HG03432 (cell line): ENCODE data around the gene TOB1.
"Not testable (repeated sequence)": the region's sequence is repeated elsewhere in the genome, so short reads cannot be mapped to it uniquely, and the experiment has no call there.

ENCODE experiments used
- ATAC-seq: cut with Tn5 transposase; IDR thresholded peaks from one replicate; pipeline ENCODE4 v1.9.1; 2021; ENCODE audit warnings: mild to moderate bottlenecking, moderate library complexity; ENCODE audit not compliant: unreplicated experiment

TOB1 gene

GRCh38 chr17:50871898-50872297 is 5.7 kb upstream of the TOB1 start:
- ATAC-seq, result no peak

DNA sequence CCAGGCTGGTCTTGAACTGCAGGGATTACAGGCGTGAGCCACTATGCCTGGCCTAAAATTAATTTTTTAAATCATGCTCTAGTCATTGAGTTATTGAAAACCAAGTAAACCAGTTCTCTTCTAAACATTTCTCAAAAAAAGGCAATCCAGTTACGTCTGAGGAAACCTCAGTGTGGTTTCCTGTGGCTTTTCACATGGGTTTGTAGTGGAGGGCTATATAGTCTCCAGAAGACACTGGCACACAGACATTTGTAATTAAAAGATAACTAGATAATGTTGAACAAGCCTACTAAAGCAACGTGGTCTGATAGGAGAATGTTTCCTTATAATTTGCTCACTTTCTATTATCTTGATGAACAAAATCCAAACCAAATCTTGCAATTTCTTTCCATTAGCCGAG is 5.2 kb upstream of the TOB1 start:
- ATAC-seq, result no peak

DNA sequence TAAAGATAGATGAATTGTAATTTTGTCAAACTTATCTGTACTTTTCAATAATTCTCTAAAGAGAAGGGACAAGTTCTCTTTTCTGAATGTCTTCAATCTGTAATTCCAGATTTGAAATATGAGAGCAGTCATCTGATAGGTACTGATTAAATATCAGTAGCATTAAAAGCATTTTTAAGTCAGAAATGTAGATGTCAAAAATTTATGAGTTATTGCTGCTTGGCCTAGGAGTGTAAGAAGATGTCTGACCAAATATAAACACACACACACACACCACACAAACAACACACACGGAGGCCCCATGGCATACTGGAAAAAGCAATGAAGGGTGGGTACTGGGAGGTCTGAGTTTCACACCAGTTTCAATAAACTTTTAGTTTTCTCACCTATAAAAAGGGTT is 2.4 kb upstream of the TOB1 start:
- no peak for ATAC-seq

- ATAC-seq, result no peak
Measured at GRCh38 chr17:50868140-50868438, 1.9 kb upstream of the TOB1 start.

- peak; percentile 44 for ATAC-seq
Measured at GRCh38 chr17:50867363-50868139, 1.4 kb upstream of the TOB1 start.

DNA sequence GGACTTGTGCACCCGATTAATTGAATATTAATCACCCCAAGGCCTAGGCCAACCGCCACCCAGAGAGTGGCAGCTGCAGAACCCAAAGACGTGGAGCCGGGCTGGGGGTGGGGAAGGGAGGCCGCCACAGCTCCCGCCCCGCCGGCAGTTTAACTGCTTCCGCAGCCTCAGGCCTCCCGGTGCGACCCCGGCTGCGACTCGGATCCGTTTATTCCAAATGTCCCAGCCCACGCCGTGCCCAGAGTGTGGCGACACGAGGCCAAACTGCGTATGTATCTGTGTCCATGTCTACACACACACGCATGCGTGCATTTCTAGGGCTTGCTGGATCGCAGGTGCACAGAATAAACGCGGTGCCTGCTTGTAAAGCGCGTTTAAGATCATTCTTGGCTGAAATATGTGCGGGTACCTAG is 802 bp upstream of the TOB1 start:
- ATAC-seq, result peak; percentile 15

DNA sequence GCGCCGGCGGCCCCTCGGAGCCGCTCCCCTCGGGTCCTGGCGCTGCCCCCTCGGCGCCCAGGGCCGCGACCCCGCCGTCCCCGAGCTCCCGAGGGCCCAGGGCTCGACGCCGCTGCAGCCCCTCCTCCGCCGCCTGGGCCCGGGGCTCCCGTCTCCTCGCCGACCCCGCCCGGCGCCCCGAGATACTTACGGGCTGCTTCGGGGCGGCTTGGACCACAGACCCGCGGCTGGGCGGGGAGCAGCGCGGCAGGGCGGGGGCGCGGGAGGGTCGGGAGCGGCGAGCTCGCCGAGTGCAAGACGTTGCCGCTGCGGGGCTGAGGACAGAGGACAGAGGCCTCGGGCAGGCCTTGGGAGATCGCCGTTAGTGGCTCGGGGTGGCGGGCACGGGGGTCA is 290 bp downstream of the TOB1 start:
- peak; percentile 11 for ATAC-seq

DNA sequence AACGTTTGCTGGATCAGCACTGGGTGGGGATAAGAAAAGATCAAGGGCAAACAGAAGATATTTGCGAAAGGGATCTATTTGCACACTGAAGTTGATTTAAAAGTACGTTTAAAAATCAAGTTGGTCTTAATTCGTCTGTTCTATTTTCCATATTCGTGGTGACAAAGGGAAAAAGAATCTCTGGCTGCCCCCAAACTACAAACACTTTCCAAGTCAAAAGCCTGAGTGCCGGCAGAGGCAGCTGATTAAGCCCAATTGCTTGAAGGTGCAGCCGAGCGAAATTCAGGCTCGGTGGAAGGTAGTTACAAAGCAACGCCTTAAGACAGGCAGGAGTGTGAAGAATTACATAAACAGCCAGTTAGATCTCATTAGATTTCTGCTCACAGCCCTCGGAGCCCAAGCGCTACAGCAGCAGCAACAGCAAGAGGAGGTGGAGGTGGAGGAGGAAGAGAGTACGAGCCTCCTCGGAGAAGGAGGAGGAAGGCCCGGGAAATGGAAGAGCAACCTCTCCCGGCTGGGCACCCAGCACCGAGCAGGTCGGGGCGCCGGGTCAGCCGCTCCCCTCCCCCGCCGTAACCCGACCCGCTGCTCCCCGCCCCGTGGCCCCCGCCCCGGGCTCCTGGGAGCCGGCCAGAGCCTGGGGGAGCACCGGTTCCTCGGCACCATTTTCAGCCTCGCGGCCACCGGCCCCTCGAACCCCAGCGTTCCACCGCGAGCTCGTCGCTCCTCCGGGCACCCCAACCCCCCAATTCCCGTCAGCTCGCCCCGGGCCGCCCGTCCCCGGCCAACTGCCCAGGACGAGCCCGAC is 890 bp downstream of the TOB1 start:
- ATAC-seq, result peak; percentile 20

DNA sequence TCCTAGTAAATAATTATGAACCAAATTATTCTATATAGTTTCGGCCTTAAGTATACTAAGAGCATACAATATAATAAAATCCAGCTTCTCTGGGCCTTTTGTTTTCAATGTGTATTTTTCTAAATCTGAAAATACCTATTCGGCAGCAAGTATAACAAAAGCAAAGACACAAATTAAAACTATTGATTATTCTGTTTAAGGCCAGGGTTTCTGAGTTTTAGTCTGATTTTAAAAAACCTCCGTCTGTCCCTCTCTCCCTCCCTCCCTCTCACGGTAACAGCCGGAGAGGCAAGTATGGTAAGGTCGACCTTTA is 1.5 kb downstream of the TOB1 start:
- ATAC-seq, result no peak

DNA sequence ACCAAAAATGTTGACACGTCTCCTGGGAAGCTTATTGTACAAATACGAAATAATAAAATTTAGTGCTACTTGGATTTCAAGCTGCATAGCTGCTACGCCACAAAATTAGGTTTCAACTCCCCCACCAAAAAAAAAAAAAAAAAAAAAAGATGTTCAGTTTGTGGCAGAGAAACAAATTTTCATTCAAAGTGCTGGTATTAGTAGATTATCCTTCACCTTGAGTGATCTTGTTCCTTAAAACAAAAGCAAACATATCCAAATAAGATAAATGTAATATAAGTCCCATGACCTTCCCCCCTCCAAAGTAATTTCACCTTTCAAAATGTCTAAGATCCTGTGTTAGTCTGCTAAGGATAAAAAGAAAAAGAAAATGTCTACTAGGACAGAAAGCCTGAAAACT is 2.2 kb downstream of the TOB1 start:
- ATAC-seq, result no peak

GRCh38 chr17:50863221-50863843 is 2.8 kb downstream of the TOB1 start:
- ATAC-seq, result no peak

DNA sequence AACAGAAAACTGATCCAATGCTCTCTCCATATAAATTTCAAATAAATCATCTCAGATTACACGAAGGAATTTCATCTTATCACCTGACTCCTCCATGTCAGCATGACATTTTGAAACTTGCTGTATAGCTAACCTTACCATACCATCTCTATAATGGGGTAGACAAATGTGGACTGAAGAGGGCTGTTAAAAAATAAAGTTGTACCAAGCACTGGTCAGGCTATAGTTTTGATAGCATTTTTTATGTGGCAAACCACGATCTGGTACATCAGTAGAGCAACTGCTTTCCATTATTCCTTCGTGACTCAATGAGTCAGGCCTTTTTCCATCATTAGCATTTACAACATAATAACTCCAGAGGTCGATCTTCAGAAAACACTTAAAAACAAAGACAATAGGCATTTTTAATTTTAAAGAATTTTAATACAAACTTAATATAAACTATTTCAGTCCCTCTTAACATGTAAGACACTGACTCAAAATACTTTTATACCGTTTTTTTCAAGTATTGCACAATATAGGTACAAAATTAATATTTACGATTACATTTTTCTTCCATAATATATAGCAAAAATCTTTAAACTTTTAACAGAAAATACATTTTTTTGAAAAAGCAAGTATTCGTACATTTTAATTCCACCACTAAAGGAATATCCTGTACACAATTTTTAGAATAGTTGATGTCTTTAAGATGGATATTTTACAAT is 4.2 kb downstream of the TOB1 start:
- no peak for ATAC-seq

- ATAC-seq, result no peak
Measured at GRCh38 chr17:50861334-50861676, 4.8 kb downstream of the TOB1 start.

- not testable (repeated sequence) for ATAC-seq
Measured at GRCh38 chr17:50859727-50860126, 6.4 kb downstream of the TOB1 start.

GRCh38 chr17:50858486-50859225 is 7.5 kb downstream of the TOB1 start:
- no peak for ATAC-seq

- no peak for ATAC-seq
Measured at GRCh38 chr17:50856431-50856830, 9.7 kb downstream of the TOB1 start.

- no peak for ATAC-seq
Measured at GRCh38 chr17:50855708-50856330, 10.3 kb downstream of the TOB1 start.

GRCh38 chr17:50853781-50854180 is 12.4 kb downstream of the TOB1 start:
- ATAC-seq, result no peak

DNA sequence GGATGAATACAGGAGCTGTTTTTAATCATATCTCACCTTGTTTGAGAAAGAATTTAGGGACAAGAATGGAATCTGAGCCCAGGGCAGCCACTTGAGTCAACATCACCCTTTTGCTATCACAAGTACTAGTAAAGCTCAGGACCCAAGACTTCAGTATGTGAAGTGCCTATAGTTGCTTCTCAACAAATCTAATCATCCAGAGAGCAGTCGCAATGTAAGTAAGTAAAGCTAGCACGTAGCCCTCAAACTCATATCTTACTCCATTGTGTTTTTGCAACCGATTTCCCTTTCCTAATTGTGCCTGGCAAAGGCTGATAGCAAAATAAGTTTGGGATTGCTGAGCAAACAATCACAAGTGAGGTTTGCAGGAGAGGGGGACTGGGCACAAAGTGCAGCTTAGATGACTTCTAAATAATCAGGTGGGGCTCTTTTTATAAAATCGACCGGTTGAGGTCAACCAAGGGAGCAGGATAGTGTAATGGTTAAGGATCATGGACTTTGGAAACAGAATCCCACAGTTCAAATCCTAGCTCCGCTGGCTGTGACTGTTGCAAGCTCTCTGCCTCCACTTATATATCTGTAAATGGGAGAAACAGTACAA is 13.0 kb downstream of the TOB1 start:
- no peak for ATAC-seq

DNA sequence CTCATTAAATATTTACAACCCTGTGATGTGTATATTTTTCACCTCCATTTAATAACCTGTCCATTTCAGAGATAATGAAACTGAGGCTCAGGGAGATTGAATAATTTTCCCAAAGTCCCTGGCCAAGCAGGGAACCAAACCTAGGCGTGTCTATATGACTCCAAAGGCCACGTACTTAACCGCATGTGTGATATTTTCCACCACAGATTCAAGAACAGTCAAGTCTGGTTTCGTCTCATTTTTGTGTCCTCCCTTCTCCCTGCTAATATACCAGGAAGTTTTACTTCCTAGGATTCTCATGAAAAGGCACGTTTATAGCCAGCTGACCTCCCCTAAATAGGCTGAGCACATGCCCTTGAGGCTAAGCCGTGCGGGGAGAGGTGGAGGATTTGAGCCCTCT is 15.5 kb downstream of the TOB1 start:
- ATAC-seq, result no peak
